ENCODE measurements around the gene NLGN2.

NLGN2 gene

GRCh38 chr17:7440834-7441195 is 33.2 kb downstream of the NLGN2 start:
- DNase-seq (ENCODE audit: low spot score), result peak; percentile 20
- H3K4me1 Mint-ChIP-seq (ENCODE audit: low read depth), result peaks cover 32% of the 10 kb centered on the region
- H3K27ac Mint-ChIP-seq, result no peak overlapping the region
- peaks cover 60% of the 10 kb centered on the region for H3K27me3 Mint-ChIP-seq (ENCODE audit: low read depth)
- H3K36me3 Mint-ChIP-seq (ENCODE audit: low read depth), result peaks cover 21% of the 10 kb centered on the region
- H3K9me3 Mint-ChIP-seq, result no peaks in the 10 kb centered on the region
- H3K4me3 Mint-ChIP-seq, result peak overlapping the region; percentile 88

GRCh38 chr17:7441266-7441665 is 33.6 kb downstream of the NLGN2 start:
- H3K36me3 Mint-ChIP-seq (ENCODE audit: low read depth), result peaks cover 21% of the 10 kb centered on the region
- H3K4me3 Mint-ChIP-seq, result peak overlapping the region; percentile 45
- H3K27me3 Mint-ChIP-seq (ENCODE audit: low read depth), result peaks cover 62% of the 10 kb centered on the region
- H3K4me1 Mint-ChIP-seq (ENCODE audit: low read depth), result peaks cover 34% of the 10 kb centered on the region
- DNase-seq (ENCODE audit: low spot score), result no peak
- no peaks in the 10 kb centered on the region for H3K9me3 Mint-ChIP-seq
- no peak overlapping the region for H3K27ac Mint-ChIP-seq

- peaks cover 33% of the 10 kb centered on the region for H3K4me1 Mint-ChIP-seq (ENCODE audit: low read depth)
Measured at GRCh38 chr17:7442142-7442541, 34.5 kb downstream of the NLGN2 start.

GRCh38 chr17:7443499-7444485 is 36.1 kb downstream of the NLGN2 start:
- no peak for DNase-seq (ENCODE audit: low spot score)
- H3K36me3 Mint-ChIP-seq (ENCODE audit: low read depth), result peaks cover 21% of the 10 kb centered on the region
- H3K27me3 Mint-ChIP-seq (ENCODE audit: low read depth), result peaks cover 60% of the 10 kb centered on the region
- H3K4me3 Mint-ChIP-seq, result no peak overlapping the region
- no peak overlapping the region for H3K27ac Mint-ChIP-seq
- H3K9me3 Mint-ChIP-seq, result no peaks in the 10 kb centered on the region
- H3K4me1 Mint-ChIP-seq (ENCODE audit: low read depth), result peaks cover 26% of the 10 kb centered on the region

More at GRCh38 chr17:7442142-7442541, 34.5 kb downstream of the NLGN2 start:
- Mint-ChIP-seq H3K9me3 (no peaks in the 10 kb centered on the region), H3K36me3 (ENCODE audit: low read depth) (peaks cover 20% of the 10 kb centered on the region), H3K4me3 (no peak overlapping the region), H3K27me3 (ENCODE audit: low read depth) (peaks cover 65% of the 10 kb centered on the region), H3K27ac (no peak overlapping the region)
- no peak for DNase-seq (ENCODE audit: low spot score)

- peak; percentile 26 for DNase-seq (ENCODE audit: low spot score)
- Mint-ChIP-seq H3K4me3 (peak within 1 kb of the TSS; percentile 80), H3K27me3 (ENCODE audit: low read depth) (peaks cover 55% of the 10 kb centered on the region), H3K36me3 (ENCODE audit: low read depth) (peaks cover 20% of the 10 kb centered on the region), H3K9me3 (no peaks in the 10 kb centered on the region), H3K27ac (no peak within 1 kb of the TSS), H3K4me1 (ENCODE audit: low read depth) (peaks cover 22% of the 10 kb centered on the region)
Measured at GRCh38 chr17:7444682-7445618, 37.3 kb downstream of the NLGN2 start, which contains the start of gene CHRNB1. Gene CHRNB1 (plus strand): TSS chr17:7445061. CDS start chr17:7445128, 67 bp downstream.

- no peak overlapping the region for H3K27ac Mint-ChIP-seq
- H3K27me3 Mint-ChIP-seq (ENCODE audit: low read depth), result peaks cover 50% of the 10 kb centered on the region
- peak; percentile 17 for DNase-seq (ENCODE audit: low spot score)
- H3K9me3 Mint-ChIP-seq, result no peaks in the 10 kb centered on the region
- peaks cover 18% of the 10 kb centered on the region for H3K4me1 Mint-ChIP-seq (ENCODE audit: low read depth)
- H3K36me3 Mint-ChIP-seq (ENCODE audit: low read depth), result peaks cover 20% of the 10 kb centered on the region
- H3K4me3 Mint-ChIP-seq, result peak overlapping the region; percentile 80
Measured at GRCh38 chr17:7445619-7445968, 37.9 kb downstream of the NLGN2 start.

GRCh38 chr17:7448461-7448860 is 40.8 kb downstream of the NLGN2 start:
- Mint-ChIP-seq H3K9me3 (no peaks in the 10 kb centered on the region), H3K36me3 (ENCODE audit: low read depth) (peaks cover 21% of the 10 kb centered on the region), H3K27ac (no peak overlapping the region), H3K4me1 (ENCODE audit: low read depth) (peaks cover 16% of the 10 kb centered on the region), H3K27me3 (ENCODE audit: low read depth) (peaks cover 33% of the 10 kb centered on the region), H3K4me3 (no peak overlapping the region)
- no peak for DNase-seq (ENCODE audit: low spot score)

GRCh38 chr17:7459961-7460545 is 52.4 kb downstream of the NLGN2 start:
- H3K36me3 Mint-ChIP-seq (ENCODE audit: low read depth), result peaks cover 18% of the 10 kb centered on the region
- no peaks in the 10 kb centered on the region for H3K9me3 Mint-ChIP-seq
- no peak for DNase-seq (ENCODE audit: low spot score)
- H3K4me1 Mint-ChIP-seq (ENCODE audit: low read depth), result peaks cover 6% of the 10 kb centered on the region
- no peak overlapping the region for H3K27ac Mint-ChIP-seq
- H3K27me3 Mint-ChIP-seq (ENCODE audit: low read depth), result no peaks in the 10 kb centered on the region
- no peak overlapping the region for H3K4me3 Mint-ChIP-seq

GRCh38 chr17:7460850-7461660 is 53.4 kb downstream of the NLGN2 start:
- no peak for DNase-seq (ENCODE audit: low spot score)
- Mint-ChIP-seq H3K36me3 (ENCODE audit: low read depth) (peaks cover 17% of the 10 kb centered on the region), H3K27ac (no peak overlapping the region), H3K4me3 (no peak overlapping the region), H3K4me1 (ENCODE audit: low read depth) (peaks cover 6% of the 10 kb centered on the region), H3K9me3 (no peaks in the 10 kb centered on the region), H3K27me3 (ENCODE audit: low read depth) (no peaks in the 10 kb centered on the region)

- Mint-ChIP-seq H3K4me1 (ENCODE audit: low read depth) (no peaks in the 10 kb centered on the region), H3K4me3 (no peak overlapping the region), H3K36me3 (ENCODE audit: low read depth) (peaks cover 17% of the 10 kb centered on the region), H3K27me3 (ENCODE audit: low read depth) (no peaks in the 10 kb centered on the region), H3K27ac (no peak overlapping the region), H3K9me3 (no peaks in the 10 kb centered on the region)
- no peak for DNase-seq (ENCODE audit: low spot score)
Measured at GRCh38 chr17:7462474-7463371, 55.1 kb downstream of the NLGN2 start.

- H3K27ac Mint-ChIP-seq, result no peak overlapping the region
- no peak overlapping the region for H3K4me3 Mint-ChIP-seq
Measured at GRCh38 chr17:7463372-7463846, 55.8 kb downstream of the NLGN2 start.

GRCh38 chr17:7464081-7464480 is 56.4 kb downstream of the NLGN2 start:
- Mint-ChIP-seq H3K27me3 (ENCODE audit: low read depth) (no peaks in the 10 kb centered on the region), H3K36me3 (ENCODE audit: low read depth) (peaks cover 13% of the 10 kb centered on the region), H3K9me3 (no peaks in the 10 kb centered on the region), H3K4me1 (ENCODE audit: low read depth) (no peaks in the 10 kb centered on the region), H3K4me3 (no peak overlapping the region), H3K27ac (no peak overlapping the region)
- no peak for DNase-seq (ENCODE audit: low spot score)

More at GRCh38 chr17:7463372-7463846, 55.8 kb downstream of the NLGN2 start:
- H3K4me1 Mint-ChIP-seq (ENCODE audit: low read depth), result no peaks in the 10 kb centered on the region
- no peak for DNase-seq (ENCODE audit: low spot score)
- peaks cover 17% of the 10 kb centered on the region for H3K36me3 Mint-ChIP-seq (ENCODE audit: low read depth)
- H3K9me3 Mint-ChIP-seq, result no peaks in the 10 kb centered on the region
- H3K27me3 Mint-ChIP-seq (ENCODE audit: low read depth), result no peaks in the 10 kb centered on the region

All from T-helper 2 cell treated with Interferon-gamma antibody and Interleukin-4, amounts not matched to agents 5 μg/mL and 100 μg/mL, for 36 hours (primary cell).